Upper lobe of right lung (tissue), 1 donor: ENCODE measurements around the gene CD37. TPM values are rescaled to one million over a fixed set of nuclear protein-coding genes. Genes with fewer than 3 reads are reported as not detected.
A peak's percentile ranks its signal among the peaks of the same experiment; 100 is the strongest.

ENCODE experiments used
- ATAC-seq: fragments of 200-7000 bp; cut with Tn5 transposase; one replicate; pipeline ENCODE4 v1.9.1; 2020; ENCODE audit warnings: mild to moderate bottlenecking, moderate library complexity
- DNase-seq: peaks from one replicate; pipeline ENCODE4 v3.0.0-alpha.2; 2020
- H3K27ac ChIP-seq: fragments of 200-600 bp; one replicate; pipeline ENCODE4 v1.8.0; 2022
- H3K27me3 ChIP-seq: fragments of 200-600 bp; one replicate; pipeline ENCODE4 v1.8.0; 2022; ENCODE audit warnings: mild to moderate bottlenecking
- H3K36me3 ChIP-seq: fragments of 200-600 bp; one replicate; pipeline ENCODE4 v1.8.0; 2022
- H3K4me1 ChIP-seq: fragments of 200-600 bp; one replicate; pipeline ENCODE4 v1.8.0; 2022
- H3K4me3 ChIP-seq: fragments of 200-600 bp; one replicate; pipeline ENCODE4 v1.8.0; 2022; ENCODE audit warnings: mild to moderate bottlenecking
- H3K9me3 ChIP-seq: fragments of 200-600 bp; one replicate; pipeline ENCODE4 v1.8.0; 2022
- CTCF ChIP-seq: fragments of 200-600 bp; IDR thresholded peaks from one replicate; pipeline ENCODE4 v1.8.0; 2022; ENCODE audit warnings: antibody characterized with exemption
- intact Hi-C: fragments of 100-400 bp; cut with DNase I; formaldehyde crosslinking; loops from one replicate; pipeline ENCODE4 v1.11.0; 2022
- total RNA-seq: library from RNA; stranded (reverse); fragmentation: NEBNext Ultra II Directional; extraction: Animal tissue kit (Norgen Biotek cat#: 25700); gene quantifications from one replicate; pipeline ENCODE4 v1.2.1, GENCODE V29; 2021
- donor health status: DM: no; HTN: yes; CAD: no; lungs with severe emphysema.

The CD37 gene
- total RNA-seq, 1 donor from 2014 or later: 101 TPM

- Histone ChIP-seq H3K4me1 (peaks cover 6% of the 10 kb centered on the region), H3K27me3 (no peaks in the 10 kb centered on the region), H3K36me3 (peaks cover 28% of the 10 kb centered on the region), H3K4me3 (no peak overlapping the region), H3K9me3 (no peaks in the 10 kb centered on the region), H3K27ac (no peak overlapping the region)
- no peak for TF ChIP-seq CTCF
- ATAC-seq: no peak
- intact Hi-C loops: no loop called here
- DNase-seq: no peak
Measured at GRCh38 chr19:49357186-49357585, 22.0 kb downstream of the CD37 start.

- DNase-seq (no peak), ATAC-seq (no peak)
- H3K27me3 ChIP-seq: no peaks in the 10 kb centered on the region
- H3K9me3 ChIP-seq: no peaks in the 10 kb centered on the region
- H3K4me1 ChIP-seq: peaks cover 13% of the 10 kb centered on the region
- intact Hi-C loops: no loop called here
- no peak overlapping the region for H3K4me3 ChIP-seq
- no peak for TF ChIP-seq CTCF
- H3K27ac ChIP-seq: no peak overlapping the region
- peaks cover 18% of the 10 kb centered on the region for H3K36me3 ChIP-seq
Measured at GRCh38 chr19:49359851-49360820, 24.9 kb downstream of the CD37 start.

- Histone ChIP-seq H3K27me3 (no peaks in the 10 kb centered on the region), H3K4me3 (peak overlapping the region; percentile 76), H3K36me3 (peaks cover 15% of the 10 kb centered on the region), H3K9me3 (no peaks in the 10 kb centered on the region), H3K27ac (peak overlapping the region; percentile 88), H3K4me1 (peaks cover 7% of the 10 kb centered on the region)
- TF ChIP-seq CTCF: no peak
- ATAC-seq (peak; percentile 40), DNase-seq (peak; percentile 88)
- intact Hi-C loops: no loop called here
Measured at GRCh38 chr19:49361438-49362047, 26.3 kb downstream of the CD37 start.

- DNase-seq: peak; percentile 85
- intact Hi-C loops: no loop called here
- ATAC-seq: peak; percentile 16
- Histone ChIP-seq H3K27me3 (no peaks in the 10 kb centered on the region), H3K9me3 (no peaks in the 10 kb centered on the region), H3K4me1 (peaks cover 7% of the 10 kb centered on the region), H3K4me3 (peak within 1 kb of the TSS; percentile 76), H3K36me3 (peaks cover 15% of the 10 kb centered on the region), H3K27ac (peak within 1 kb of the TSS; percentile 88)
- TF ChIP-seq CTCF: no peak
Measured at GRCh38 chr19:49362048-49362928, 27.1 kb downstream of the CD37 start, which contains the start of gene TEAD2. TEAD2 (minus strand) TSS chr19:49362416; CDS start chr19:49360075, 2,341 bp downstream.

GRCh38 chr19:49362929-49363267, 27.7 kb downstream of the CD37 start:
- peak overlapping the region; percentile 76 for H3K4me3 ChIP-seq
- no peak for TF ChIP-seq CTCF
- intact Hi-C loops: no loop called here

More at GRCh38 chr19:49362929-49363267, 27.7 kb downstream of the CD37 start:
- Histone ChIP-seq H3K27ac (peak overlapping the region; percentile 61), H3K9me3 (no peaks in the 10 kb centered on the region), H3K27me3 (no peaks in the 10 kb centered on the region), H3K4me1 (peaks cover 7% of the 10 kb centered on the region), H3K36me3 (peaks cover 15% of the 10 kb centered on the region)
- DNase-seq (peak; percentile 71), ATAC-seq (no peak)
